HepG2 (cell line): ENCODE results near the gene OR1J2.

Experiments used
- CTCF ChIP-seq: sonication (generic); formaldehyde crosslinking; IDR thresholded peaks from 2 replicates; pipeline ENCODE4 v1.5.0; 2020; ENCODE audit warnings: mild to moderate bottlenecking, missing genetic modification reagents, moderate library complexity
- ELF4 ChIP-seq: sonication (generic); formaldehyde crosslinking; IDR thresholded peaks from 2 replicates; pipeline ENCODE4 v1.5.0; 2020; ENCODE audit warnings: missing genetic modification reagents, mild to moderate bottlenecking, moderate library complexity, borderline replicate concordance
- ETV6 ChIP-seq: sonication (generic); formaldehyde crosslinking; conservative IDR thresholded peaks from 2 replicates; pipeline ENCODE4 v1.4.0; 2020; ENCODE audit warnings: missing genetic modification reagents
- GABPA ChIP-seq, 2 experiments: IDR thresholded peaks; 2 replicates each; pipeline ENCODE4 v1.6.1; 2011 to 2016; ENCODE audit warnings: low read depth in 2 of 2, low read length in 1 of 2, missing biosample characterization in 1 of 2, missing genetic modification characterization in 1 of 2
- TF ChIP-seq, protein P1 (sequence below), 2 experiments: sonication (generic) in 1 of 2; formaldehyde crosslinking in 1 of 2; IDR thresholded peaks; 2 replicates each; pipeline versions ENCODE4 v1.4.0 to v1.6.1; 2018 to 2020; ENCODE audit warnings: missing genetic modification reagents in 2 of 2, borderline replicate concordance in 1 of 2, low read depth in 1 of 2, mild to moderate bottlenecking in 1 of 2, missing biosample characterization in 1 of 2

DNA sequence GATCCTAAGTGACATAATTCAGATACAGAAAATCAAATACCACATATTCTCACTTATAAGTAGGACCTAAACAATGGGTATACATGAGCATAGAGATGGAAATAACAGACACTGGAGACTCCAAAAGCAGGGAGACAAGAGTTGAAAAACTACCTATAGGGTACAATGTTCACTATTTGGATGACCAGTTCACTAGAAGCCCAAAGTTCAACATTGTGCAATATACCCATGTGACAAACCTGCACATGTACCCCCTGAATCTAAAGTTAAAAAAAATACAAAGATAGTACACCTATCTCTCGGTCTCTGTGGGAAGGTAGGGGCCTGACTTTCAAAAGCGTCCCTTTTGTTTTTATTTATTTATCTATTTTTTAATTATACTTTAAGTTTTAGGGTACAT lies 28.2 kb downstream of the OR1J2 start:
- TF ChIP-seq ELF4 (CRISPR knock-in tag) (no peak), CTCF (CRISPR knock-in tag) (no peak), GABPA (IDR thresholded peaks at IDR 0.05; ENCODE audit: low read depth, low read length) (no peak), GABPA (CRISPR knock-in tag; IDR thresholded peaks at IDR 0.05; ENCODE audit: low read depth) (no peak), ETV6 (CRISPR knock-in tag) (no peak)
- TF ChIP-seq, protein P1, sequence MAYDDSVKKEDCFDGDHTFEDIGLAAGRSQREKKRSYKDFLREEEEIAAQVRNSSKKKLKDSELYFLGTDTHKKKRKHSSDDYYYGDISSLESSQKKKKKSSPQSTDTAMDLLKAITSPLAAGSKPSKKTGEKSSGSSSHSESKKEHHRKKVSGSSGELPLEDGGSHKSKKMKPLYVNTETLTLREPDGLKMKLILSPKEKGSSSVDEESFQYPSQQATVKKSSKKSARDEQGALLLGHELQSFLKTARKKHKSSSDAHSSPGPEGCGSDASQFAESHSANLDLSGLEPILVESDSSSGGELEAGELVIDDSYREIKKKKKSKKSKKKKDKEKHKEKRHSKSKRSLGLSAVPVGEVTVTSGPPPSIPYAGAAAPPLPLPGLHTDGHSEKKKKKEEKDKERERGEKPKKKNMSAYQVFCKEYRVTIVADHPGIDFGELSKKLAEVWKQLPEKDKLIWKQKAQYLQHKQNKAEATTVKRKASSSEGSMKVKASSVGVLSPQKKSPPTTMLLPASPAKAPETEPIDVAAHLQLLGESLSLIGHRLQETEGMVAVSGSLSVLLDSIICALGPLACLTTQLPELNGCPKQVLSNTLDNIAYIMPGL (CRISPR knock-in tag; IDR thresholded peaks at IDR 0.05; ENCODE audit: borderline replicate concordance in 1 of 2, low read depth in 1 of 2): no peak
